ENCODE results near the gene NKIRAS1. TPM values are rescaled to one million over a fixed set of nuclear protein-coding genes. Genes with fewer than 3 reads are reported as not detected.

The NKIRAS1 gene
- total RNA-seq, 6 experiments from 2014 or later, result 7.0 to 14.2 (median 8.5) TPM

GRCh38 chr3:23944007-23944783 lies 27.4 kb upstream of the NKIRAS1 start:
- no peaks in the 10 kb centered on the region for H3K9me3 ChIP-seq
- TF ChIP-seq CTCF (IDR thresholded peaks at IDR 0.05) (no peak), POLR2A (IDR thresholded peaks at IDR 0.05) (no peak)
- ATAC-seq, result no peak
- no peak for DNase-seq
- H3K36me3 ChIP-seq, result no peaks in the 10 kb centered on the region
- H3K27ac ChIP-seq, result peak overlapping the region; percentile 92 to 100 (median 96)
- intact Hi-C loops (cut with DNase I), result no loop called here
- H3K4me3 ChIP-seq, result peak overlapping the region; percentile 52 to 82 (median 61)
- H3K27me3 ChIP-seq, result no peaks in the 10 kb centered on the region
- H3K4me1 ChIP-seq, result peaks cover 0 to 28% (median 10%) of the 10 kb centered on the region in 4 donors
- 8% methylated on average over 13 of the region's 13 CpGs for WGBS (ENCODE audit: insufficient coverage, low coverage, low lambda C conversion rate, missing lambda C conversion rate)

DNA sequence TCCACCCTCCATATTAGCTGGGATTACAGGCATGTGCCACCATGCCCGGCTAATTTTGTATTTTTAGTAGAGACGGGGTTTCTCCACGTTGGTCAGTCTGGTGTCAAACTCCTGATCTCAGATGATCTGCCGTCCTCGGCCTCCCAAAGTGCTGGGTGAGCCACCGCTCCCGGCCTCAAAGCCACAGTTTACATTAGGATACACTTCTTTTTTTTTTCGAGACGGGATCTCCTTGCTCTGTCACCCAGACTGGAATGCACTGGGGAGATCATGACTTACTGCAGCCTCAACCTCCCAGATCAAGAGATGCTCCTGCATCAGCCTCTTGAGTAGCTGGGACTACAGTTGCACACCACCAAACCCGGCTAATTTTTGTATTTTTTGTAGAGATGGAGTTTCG lies 25.8 kb upstream of the NKIRAS1 start:
- TF ChIP-seq CTCF (IDR thresholded peaks at IDR 0.05), result no peak
- no peak for TF ChIP-seq POLR2A (IDR thresholded peaks at IDR 0.05)

GRCh38 chr3:23941440-23941839 lies 24.6 kb upstream of the NKIRAS1 start:
- DNase-seq, result no peak
- no peak for ATAC-seq
- Histone ChIP-seq H3K27me3 (no peaks in the 10 kb centered on the region), H3K27ac (no peak overlapping the region), H3K4me3 (no peak overlapping the region), H3K4me1 (peaks cover 0 to under 1% (median 0%) of the 10 kb centered on the region in 4 donors), H3K9me3 (no peaks in the 10 kb centered on the region), H3K36me3 (no peaks in the 10 kb centered on the region)
- WGBS (ENCODE audit: insufficient coverage, low coverage, low lambda C conversion rate, missing lambda C conversion rate), result 88% methylated on average over 4 of the region's 4 CpGs
- TF ChIP-seq POLR2A (IDR thresholded peaks at IDR 0.05) (no peak), CTCF (IDR thresholded peaks at IDR 0.05) (no peak)
- intact Hi-C loops (cut with DNase I), result no loop called here

More for the DNA sequence above, 25.8 kb upstream of the NKIRAS1 start:
- H3K27me3 ChIP-seq, result no peaks in the 10 kb centered on the region
- no peak for ATAC-seq
- intact Hi-C loops (cut with DNase I), result no loop called here
- H3K4me3 ChIP-seq, result no peak overlapping the region
- 85% methylated on average over 7 of the region's 11 CpGs for WGBS (ENCODE audit: insufficient coverage, low coverage, low lambda C conversion rate, missing lambda C conversion rate)
- peaks cover 0 to 12% (median 6%) of the 10 kb centered on the region in 4 donors for H3K4me1 ChIP-seq
- H3K36me3 ChIP-seq, result no peaks in the 10 kb centered on the region
- no peak overlapping the region for H3K27ac ChIP-seq
- no peaks in the 10 kb centered on the region for H3K9me3 ChIP-seq
- DNase-seq, result no peak

DNA sequence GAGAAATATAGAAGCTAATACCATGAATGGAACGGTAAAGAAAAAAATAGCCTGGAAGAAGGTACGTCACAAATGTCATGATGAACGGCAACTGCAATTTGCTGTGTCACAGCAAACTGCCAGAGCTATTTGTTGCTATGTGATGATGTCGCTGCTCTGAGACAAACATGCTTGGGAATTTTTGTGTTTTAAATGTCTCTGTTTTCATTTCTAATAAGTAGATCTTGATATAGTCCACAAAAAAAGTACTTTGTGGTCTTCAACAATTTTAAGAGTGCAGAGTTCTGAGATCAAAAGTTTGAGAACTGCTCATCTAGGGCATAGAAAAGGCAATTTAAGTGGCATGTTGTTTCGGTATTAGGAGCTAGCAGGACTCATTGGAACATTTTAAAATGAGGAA lies 24.0 kb upstream of the NKIRAS1 start:
- no peak overlapping the region for H3K4me3 ChIP-seq
- no peaks in the 10 kb centered on the region for H3K4me1 ChIP-seq
- TF ChIP-seq CTCF (IDR thresholded peaks at IDR 0.05) (no peak), POLR2A (IDR thresholded peaks at IDR 0.05) (no peak)
- no peaks in the 10 kb centered on the region for H3K9me3 ChIP-seq
- H3K27ac ChIP-seq, result no peak overlapping the region
- intact Hi-C loops (cut with DNase I), result no loop called here
- DNase-seq (no peak), ATAC-seq (no peak)
- H3K36me3 ChIP-seq, result no peaks in the 10 kb centered on the region
- no peaks in the 10 kb centered on the region for H3K27me3 ChIP-seq
- WGBS (ENCODE audit: insufficient coverage, low coverage, low lambda C conversion rate, missing lambda C conversion rate), result 85% methylated on average over 5 of the region's 5 CpGs
